WTC11 (cell line): Measurements from ENCODE around the gene CLVS2. TPM values are rescaled to one million over a fixed set of nuclear protein-coding genes. Genes with fewer than 3 reads are reported as not detected.

Experiments used
- ATAC-seq: fragments of 200-7000 bp; cut with Tn5 transposase; 2 replicates; pipeline ENCODE4 v1.10.0; 2021; ENCODE audit warnings: mild to moderate bottlenecking, moderate library complexity
- Bru-seq: library from RNA; stranded (reverse); fragments of 400-500 nt; gene quantifications from one replicate; lab custom pipeline; 2021; lab: Mats Ljungman, UMichigan
- CTCF ChIA-PET: fragments of 300-600 bp; sonication (Branson Sonifier 250); formaldehyde crosslinking; loops from one replicate; lab custom pipeline; 2021; ENCODE audit warnings: antibody characterized with exemption; lab: Charles Lee
- POLR2A ChIA-PET: fragments of 350-600 bp; sonication (Branson Sonifier 250); formaldehyde crosslinking; loops from one replicate; lab custom pipeline; 2021; ENCODE audit warnings: antibody characterized with exemption; lab: Charles Lee
- DNase-seq: peaks from one replicate; pipeline ENCODE4 v3.0.0; 2021; ENCODE audit warnings: low spot score
- H3K27ac Mint-ChIP-seq: 2 replicates; pipeline ENCODE4 v1.8.0; 2021; ENCODE audit warnings: mixed read lengths
- H3K27me3 Mint-ChIP-seq: 2 replicates; pipeline ENCODE4 v1.8.0; 2021; ENCODE audit warnings: low read depth, mild to moderate bottlenecking, moderate library complexity, mixed read lengths
- H3K36me3 Mint-ChIP-seq: 2 replicates; pipeline ENCODE4 v1.8.0; 2021; ENCODE audit warnings: mixed read lengths
- H3K4me1 Mint-ChIP-seq: 2 replicates; pipeline ENCODE4 v1.8.0; 2022; ENCODE audit warnings: mixed read lengths
- H3K4me3 Mint-ChIP-seq: 2 replicates; pipeline ENCODE4 v1.8.0; 2021; ENCODE audit warnings: mild to moderate bottlenecking, moderate library complexity, mixed read lengths
- H3K9me3 Mint-ChIP-seq: 2 replicates; pipeline ENCODE4 v1.8.0; 2021; ENCODE audit warnings: mixed read lengths
- GABPB1 ChIP-seq: sonication (generic); formaldehyde crosslinking; IDR thresholded peaks from 2 replicates; pipeline ENCODE4 v1.8.1; 2023; ENCODE audit warnings: mild to moderate bottlenecking, missing genetic modification reagents
- GRHL2 ChIP-seq: fragments of 250-450 bp; sonication (Bioruptor Pico); IDR thresholded peaks from 2 replicates; pipeline ENCODE4 v1.8.0; 2022; ENCODE audit warnings: mild to moderate bottlenecking, moderate library complexity; ENCODE audit not compliant: insufficient replicate concordance, severe bottlenecking
- GTF2I ChIP-seq: fragments of 250-450 bp; sonication (Bioruptor Pico); conservative IDR thresholded peaks from 2 replicates; pipeline ENCODE4 v1.4.0; 2021; ENCODE audit warnings: mild to moderate bottlenecking
- IRF2 ChIP-seq: sonication (generic); formaldehyde crosslinking; IDR thresholded peaks from 2 replicates; pipeline ENCODE4 v1.8.0; 2022; ENCODE audit warnings: low read depth, missing genetic modification reagents, borderline replicate concordance
- NFATC4 ChIP-seq: fragments of 250-450 bp; sonication (Bioruptor Pico); IDR thresholded peaks from 2 replicates; pipeline ENCODE4 v1.9.0; 2021; ENCODE audit warnings: mild to moderate bottlenecking
- SMAD3 ChIP-seq: sonication (generic); formaldehyde crosslinking; IDR thresholded peaks from 2 replicates; pipeline ENCODE4 v1.8.0; 2022; ENCODE audit warnings: missing genetic modification reagents, mild to moderate bottlenecking, borderline replicate concordance
- SOX15 ChIP-seq: fragments of 250-450 bp; sonication (Bioruptor Pico); IDR thresholded peaks from 2 replicates; pipeline ENCODE4 v1.9.0; 2021; ENCODE audit warnings: mild to moderate bottlenecking
- SP1 ChIP-seq: sonication (generic); formaldehyde crosslinking; conservative IDR thresholded peaks from 2 replicates; pipeline ENCODE4 v1.8.1; 2022; ENCODE audit warnings: missing genetic modification reagents
- ZNF232 ChIP-seq: sonication (generic); formaldehyde crosslinking; IDR thresholded peaks from 2 replicates; pipeline ENCODE4 v1.8.0; 2022; ENCODE audit warnings: mild to moderate bottlenecking, missing genetic modification reagents
- ZNF423 ChIP-seq: fragments of 250-450 bp; sonication (Bioruptor Pico); IDR thresholded peaks from 2 replicates; pipeline ENCODE4 v2.1.2; 2022; ENCODE audit warnings: mild to moderate bottlenecking, moderate library complexity
- long read RNA-seq, 3 experiments: library from RNA in 1 of 3; library from capped mRNA in 1 of 3; library from polyadenylated mRNA in 1 of 3; unstranded in 2 of 3; stranded (forward) in 1 of 3; transcript quantifications; one replicate each; pipeline ENCODE4 v2.0.0, GENCODE V29; 2021
- total RNA-seq: library from RNA; stranded (reverse); gene quantifications from 3 replicates; pipeline ENCODE4 v1.2.3, GENCODE V29; 2021
- TF ChIP-seq, protein P1 (sequence below): fragments of 250-450 bp; sonication (Bioruptor Pico); IDR thresholded peaks from 2 replicates; pipeline ENCODE4 v2.1.2; 2022; ENCODE audit warnings: mild to moderate bottlenecking, moderate library complexity
- TF ChIP-seq, protein P2 (sequence below): sonication (generic); formaldehyde crosslinking; IDR thresholded peaks from 2 replicates; pipeline ENCODE4 v1.8.0; 2023; ENCODE audit warnings: missing genetic modification reagents, mild to moderate bottlenecking, borderline replicate concordance
- TF ChIP-seq, protein P3 (sequence below): sonication (generic); formaldehyde crosslinking; IDR thresholded peaks from 2 replicates; pipeline ENCODE4 v1.8.0; 2023; ENCODE audit warnings: missing genetic modification reagents
- TF ChIP-seq, protein P4 (sequence below): sonication (generic); formaldehyde crosslinking; IDR thresholded peaks from 2 replicates; pipeline ENCODE4 v1.8.0; 2022; ENCODE audit warnings: mild to moderate bottlenecking, missing genetic modification reagents
- TF ChIP-seq, protein P5 (sequence below): sonication (generic); formaldehyde crosslinking; IDR thresholded peaks from 2 replicates; pipeline ENCODE4 v1.8.1; 2023; ENCODE audit warnings: mild to moderate bottlenecking, missing genetic modification reagents
- TF ChIP-seq, protein P6 (sequence below): sonication (generic); formaldehyde crosslinking; IDR thresholded peaks from 2 replicates; pipeline ENCODE4 v1.8.0; 2022; ENCODE audit warnings: missing genetic modification reagents
- TF ChIP-seq, protein P7 (sequence below): sonication (generic); formaldehyde crosslinking; IDR thresholded peaks from 2 replicates; pipeline ENCODE4 v1.8.1; 2023; ENCODE audit warnings: mild to moderate bottlenecking, moderate library complexity, missing genetic modification reagents

Gene CLVS2, protein sequence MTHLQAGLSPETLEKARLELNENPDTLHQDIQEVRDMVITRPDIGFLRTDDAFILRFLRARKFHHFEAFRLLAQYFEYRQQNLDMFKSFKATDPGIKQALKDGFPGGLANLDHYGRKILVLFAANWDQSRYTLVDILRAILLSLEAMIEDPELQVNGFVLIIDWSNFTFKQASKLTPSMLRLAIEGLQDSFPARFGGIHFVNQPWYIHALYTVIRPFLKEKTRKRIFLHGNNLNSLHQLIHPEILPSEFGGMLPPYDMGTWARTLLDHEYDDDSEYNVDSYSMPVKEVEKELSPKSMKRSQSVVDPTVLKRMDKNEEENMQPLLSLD
- 0.46 to 0.90 TPM (median 0.60 TPM) in 3 replicates for total RNA-seq
- Bru-seq, nascent RNA, result percentile 36 among the genes with signal in this experiment
- long read RNA-seq, experiment 1, full-length matches to known transcripts, result 2 of 2 reads
- long read RNA-seq, experiment 1, partial matches to known transcripts, result 0 of 2 reads
- long read RNA-seq, experiment 1, other reads (novel, unspliced or antisense), result 0 of 2 reads
- long read RNA-seq, experiment 2, full-length matches to known transcripts, result 1 of 1 reads
- long read RNA-seq, experiment 2, partial matches to known transcripts, result 0 of 1 reads
- long read RNA-seq, experiment 2, other reads (novel, unspliced or antisense), result 0 of 1 reads
- long read RNA-seq, experiment 3, result 0 reads

DNA sequence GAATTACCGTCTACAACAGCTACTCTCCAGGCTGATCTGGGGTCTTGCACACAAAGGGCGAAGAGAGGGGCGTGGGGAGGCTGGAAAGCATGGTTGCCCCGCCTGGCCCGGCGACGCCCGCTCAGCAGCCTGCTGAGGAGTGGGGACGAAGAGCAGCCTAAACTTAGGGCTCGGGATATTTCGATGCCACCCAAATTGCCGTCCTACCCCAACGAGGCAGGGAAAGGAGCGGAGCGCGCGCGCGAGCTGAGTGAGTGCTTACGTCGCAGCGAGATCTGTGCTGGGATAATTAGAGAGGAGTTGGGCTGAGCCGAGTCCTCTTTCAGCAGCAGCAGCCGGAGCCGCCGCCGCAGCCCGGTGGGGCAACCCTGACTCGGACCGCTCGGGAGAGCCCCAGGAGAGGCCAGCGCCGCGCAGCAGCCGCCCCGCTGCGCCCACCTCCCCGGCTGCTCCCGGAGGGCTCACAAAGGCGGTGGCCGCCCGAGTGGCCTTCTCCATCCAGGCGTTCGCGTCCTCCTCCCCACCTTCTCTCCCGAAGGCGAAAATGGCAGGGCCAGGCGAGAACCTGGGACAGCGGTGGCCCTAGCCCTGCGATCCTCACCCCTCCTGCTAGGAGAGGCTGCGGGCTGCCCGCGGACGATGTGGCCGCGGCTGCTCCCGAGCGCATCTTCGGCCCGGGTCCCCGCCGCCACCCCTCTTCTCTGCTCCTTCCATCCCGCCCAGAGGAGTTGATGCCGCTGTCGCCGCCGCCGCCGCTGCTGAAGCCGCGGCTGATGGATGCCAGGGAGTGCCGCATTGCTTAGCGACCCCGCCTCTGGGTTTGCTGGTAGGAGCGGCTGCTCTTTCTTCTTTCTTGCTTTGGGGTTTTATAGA is at the start of gene CLVS2:
TSS of gene CLVS2 (plus strand) at position 315 of the 873 bp plus-strand sequence. CDS start 1,543 bp downstream, outside the sequence.
- no peaks in the 10 kb centered on the region for H3K9me3 Mint-ChIP-seq
- TF ChIP-seq SMAD3 (CRISPR knock-in tag), result no peak
- no peak for TF ChIP-seq GRHL2 (CRISPR knock-in tag)
- no peak for TF ChIP-seq GABPB1 (CRISPR knock-in tag)
- TF ChIP-seq SP1 (CRISPR knock-in tag), result no peak
- TF ChIP-seq, protein P1, sequence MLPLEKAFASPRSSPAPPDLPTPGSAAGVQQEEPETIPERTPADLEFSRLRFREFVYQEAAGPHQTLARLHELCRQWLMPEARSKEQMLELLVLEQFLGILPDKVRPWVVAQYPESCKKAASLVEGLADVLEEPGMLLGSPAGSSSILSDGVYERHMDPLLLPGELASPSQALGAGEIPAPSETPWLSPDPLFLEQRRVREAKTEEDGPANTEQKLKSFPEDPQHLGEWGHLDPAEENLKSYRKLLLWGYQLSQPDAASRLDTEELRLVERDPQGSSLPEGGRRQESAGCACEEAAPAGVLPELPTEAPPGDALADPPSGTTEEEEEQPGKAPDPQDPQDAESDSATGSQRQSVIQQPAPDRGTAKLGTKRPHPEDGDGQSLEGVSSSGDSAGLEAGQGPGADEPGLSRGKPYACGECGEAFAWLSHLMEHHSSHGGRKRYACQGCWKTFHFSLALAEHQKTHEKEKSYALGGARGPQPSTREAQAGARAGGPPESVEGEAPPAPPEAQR (CRISPR knock-in tag), result no peak
- TF ChIP-seq, protein P2, sequence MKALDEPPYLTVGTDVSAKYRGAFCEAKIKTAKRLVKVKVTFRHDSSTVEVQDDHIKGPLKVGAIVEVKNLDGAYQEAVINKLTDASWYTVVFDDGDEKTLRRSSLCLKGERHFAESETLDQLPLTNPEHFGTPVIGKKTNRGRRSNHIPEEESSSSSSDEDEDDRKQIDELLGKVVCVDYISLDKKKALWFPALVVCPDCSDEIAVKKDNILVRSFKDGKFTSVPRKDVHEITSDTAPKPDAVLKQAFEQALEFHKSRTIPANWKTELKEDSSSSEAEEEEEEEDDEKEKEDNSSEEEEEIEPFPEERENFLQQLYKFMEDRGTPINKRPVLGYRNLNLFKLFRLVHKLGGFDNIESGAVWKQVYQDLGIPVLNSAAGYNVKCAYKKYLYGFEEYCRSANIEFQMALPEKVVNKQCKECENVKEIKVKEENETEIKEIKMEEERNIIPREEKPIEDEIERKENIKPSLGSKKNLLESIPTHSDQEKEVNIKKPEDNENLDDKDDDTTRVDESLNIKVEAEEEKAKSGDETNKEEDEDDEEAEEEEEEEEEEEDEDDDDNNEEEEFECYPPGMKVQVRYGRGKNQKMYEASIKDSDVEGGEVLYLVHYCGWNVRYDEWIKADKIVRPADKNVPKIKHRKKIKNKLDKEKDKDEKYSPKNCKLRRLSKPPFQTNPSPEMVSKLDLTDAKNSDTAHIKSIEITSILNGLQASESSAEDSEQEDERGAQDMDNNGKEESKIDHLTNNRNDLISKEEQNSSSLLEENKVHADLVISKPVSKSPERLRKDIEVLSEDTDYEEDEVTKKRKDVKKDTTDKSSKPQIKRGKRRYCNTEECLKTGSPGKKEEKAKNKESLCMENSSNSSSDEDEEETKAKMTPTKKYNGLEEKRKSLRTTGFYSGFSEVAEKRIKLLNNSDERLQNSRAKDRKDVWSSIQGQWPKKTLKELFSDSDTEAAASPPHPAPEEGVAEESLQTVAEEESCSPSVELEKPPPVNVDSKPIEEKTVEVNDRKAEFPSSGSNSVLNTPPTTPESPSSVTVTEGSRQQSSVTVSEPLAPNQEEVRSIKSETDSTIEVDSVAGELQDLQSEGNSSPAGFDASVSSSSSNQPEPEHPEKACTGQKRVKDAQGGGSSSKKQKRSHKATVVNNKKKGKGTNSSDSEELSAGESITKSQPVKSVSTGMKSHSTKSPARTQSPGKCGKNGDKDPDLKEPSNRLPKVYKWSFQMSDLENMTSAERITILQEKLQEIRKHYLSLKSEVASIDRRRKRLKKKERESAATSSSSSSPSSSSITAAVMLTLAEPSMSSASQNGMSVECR, result peak; percentile 62; the same call in 1 of the 2 replicates
- no peak for TF ChIP-seq SOX15 (CRISPR knock-in tag)
- no peak for TF ChIP-seq GTF2I
- TF ChIP-seq, protein P3, sequence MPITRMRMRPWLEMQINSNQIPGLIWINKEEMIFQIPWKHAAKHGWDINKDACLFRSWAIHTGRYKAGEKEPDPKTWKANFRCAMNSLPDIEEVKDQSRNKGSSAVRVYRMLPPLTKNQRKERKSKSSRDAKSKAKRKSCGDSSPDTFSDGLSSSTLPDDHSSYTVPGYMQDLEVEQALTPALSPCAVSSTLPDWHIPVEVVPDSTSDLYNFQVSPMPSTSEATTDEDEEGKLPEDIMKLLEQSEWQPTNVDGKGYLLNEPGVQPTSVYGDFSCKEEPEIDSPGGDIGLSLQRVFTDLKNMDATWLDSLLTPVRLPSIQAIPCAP (CRISPR knock-in tag), result 0 out of 2 replicates have a peak, but pooled peaks have one; percentile 3
- peak; percentile 70 for TF ChIP-seq ZNF423
- 0 out of 2 replicates have a peak, but pooled peaks have one; percentile 58 for TF ChIP-seq ZNF232 (CRISPR knock-in tag)
- TF ChIP-seq NFATC4 (CRISPR knock-in tag), result no peak
- TF ChIP-seq IRF2 (CRISPR knock-in tag), result no peak
- TF ChIP-seq, protein P4, sequence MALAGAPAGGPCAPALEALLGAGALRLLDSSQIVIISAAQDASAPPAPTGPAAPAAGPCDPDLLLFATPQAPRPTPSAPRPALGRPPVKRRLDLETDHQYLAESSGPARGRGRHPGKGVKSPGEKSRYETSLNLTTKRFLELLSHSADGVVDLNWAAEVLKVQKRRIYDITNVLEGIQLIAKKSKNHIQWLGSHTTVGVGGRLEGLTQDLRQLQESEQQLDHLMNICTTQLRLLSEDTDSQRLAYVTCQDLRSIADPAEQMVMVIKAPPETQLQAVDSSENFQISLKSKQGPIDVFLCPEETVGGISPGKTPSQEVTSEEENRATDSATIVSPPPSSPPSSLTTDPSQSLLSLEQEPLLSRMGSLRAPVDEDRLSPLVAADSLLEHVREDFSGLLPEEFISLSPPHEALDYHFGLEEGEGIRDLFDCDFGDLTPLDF (CRISPR knock-in tag), result no peak
- TF ChIP-seq, protein P5, sequence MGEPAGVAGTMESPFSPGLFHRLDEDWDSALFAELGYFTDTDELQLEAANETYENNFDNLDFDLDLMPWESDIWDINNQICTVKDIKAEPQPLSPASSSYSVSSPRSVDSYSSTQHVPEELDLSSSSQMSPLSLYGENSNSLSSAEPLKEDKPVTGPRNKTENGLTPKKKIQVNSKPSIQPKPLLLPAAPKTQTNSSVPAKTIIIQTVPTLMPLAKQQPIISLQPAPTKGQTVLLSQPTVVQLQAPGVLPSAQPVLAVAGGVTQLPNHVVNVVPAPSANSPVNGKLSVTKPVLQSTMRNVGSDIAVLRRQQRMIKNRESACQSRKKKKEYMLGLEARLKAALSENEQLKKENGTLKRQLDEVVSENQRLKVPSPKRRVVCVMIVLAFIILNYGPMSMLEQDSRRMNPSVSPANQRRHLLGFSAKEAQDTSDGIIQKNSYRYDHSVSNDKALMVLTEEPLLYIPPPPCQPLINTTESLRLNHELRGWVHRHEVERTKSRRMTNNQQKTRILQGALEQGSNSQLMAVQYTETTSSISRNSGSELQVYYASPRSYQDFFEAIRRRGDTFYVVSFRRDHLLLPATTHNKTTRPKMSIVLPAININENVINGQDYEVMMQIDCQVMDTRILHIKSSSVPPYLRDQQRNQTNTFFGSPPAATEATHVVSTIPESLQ (CRISPR knock-in tag), result no peak
- TF ChIP-seq, protein P6, sequence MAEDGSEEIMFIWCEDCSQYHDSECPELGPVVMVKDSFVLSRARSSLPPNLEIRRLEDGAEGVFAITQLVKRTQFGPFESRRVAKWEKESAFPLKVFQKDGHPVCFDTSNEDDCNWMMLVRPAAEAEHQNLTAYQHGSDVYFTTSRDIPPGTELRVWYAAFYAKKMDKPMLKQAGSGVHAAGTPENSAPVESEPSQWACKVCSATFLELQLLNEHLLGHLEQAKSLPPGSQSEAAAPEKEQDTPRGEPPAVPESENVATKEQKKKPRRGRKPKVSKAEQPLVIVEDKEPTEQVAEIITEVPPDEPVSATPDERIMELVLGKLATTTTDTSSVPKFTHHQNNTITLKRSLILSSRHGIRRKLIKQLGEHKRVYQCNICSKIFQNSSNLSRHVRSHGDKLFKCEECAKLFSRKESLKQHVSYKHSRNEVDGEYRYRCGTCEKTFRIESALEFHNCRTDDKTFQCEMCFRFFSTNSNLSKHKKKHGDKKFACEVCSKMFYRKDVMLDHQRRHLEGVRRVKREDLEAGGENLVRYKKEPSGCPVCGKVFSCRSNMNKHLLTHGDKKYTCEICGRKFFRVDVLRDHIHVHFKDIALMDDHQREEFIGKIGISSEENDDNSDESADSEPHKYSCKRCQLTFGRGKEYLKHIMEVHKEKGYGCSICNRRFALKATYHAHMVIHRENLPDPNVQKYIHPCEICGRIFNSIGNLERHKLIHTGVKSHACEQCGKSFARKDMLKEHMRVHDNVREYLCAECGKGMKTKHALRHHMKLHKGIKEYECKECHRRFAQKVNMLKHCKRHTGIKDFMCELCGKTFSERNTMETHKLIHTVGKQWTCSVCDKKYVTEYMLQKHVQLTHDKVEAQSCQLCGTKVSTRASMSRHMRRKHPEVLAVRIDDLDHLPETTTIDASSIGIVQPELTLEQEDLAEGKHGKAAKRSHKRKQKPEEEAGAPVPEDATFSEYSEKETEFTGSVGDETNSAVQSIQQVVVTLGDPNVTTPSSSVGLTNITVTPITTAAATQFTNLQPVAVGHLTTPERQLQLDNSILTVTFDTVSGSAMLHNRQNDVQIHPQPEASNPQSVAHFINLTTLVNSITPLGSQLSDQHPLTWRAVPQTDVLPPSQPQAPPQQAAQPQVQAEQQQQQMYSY (CRISPR knock-in tag), result no peak
- TF ChIP-seq, protein P7, sequence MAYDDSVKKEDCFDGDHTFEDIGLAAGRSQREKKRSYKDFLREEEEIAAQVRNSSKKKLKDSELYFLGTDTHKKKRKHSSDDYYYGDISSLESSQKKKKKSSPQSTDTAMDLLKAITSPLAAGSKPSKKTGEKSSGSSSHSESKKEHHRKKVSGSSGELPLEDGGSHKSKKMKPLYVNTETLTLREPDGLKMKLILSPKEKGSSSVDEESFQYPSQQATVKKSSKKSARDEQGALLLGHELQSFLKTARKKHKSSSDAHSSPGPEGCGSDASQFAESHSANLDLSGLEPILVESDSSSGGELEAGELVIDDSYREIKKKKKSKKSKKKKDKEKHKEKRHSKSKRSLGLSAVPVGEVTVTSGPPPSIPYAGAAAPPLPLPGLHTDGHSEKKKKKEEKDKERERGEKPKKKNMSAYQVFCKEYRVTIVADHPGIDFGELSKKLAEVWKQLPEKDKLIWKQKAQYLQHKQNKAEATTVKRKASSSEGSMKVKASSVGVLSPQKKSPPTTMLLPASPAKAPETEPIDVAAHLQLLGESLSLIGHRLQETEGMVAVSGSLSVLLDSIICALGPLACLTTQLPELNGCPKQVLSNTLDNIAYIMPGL (CRISPR knock-in tag), result peak; percentile 55; the same call in 1 of the 2 replicates

More for the DNA sequence above, at the start of gene CLVS2:
- peaks cover 14% of the 10 kb centered on the region for H3K4me1 Mint-ChIP-seq
- H3K27ac Mint-ChIP-seq, result no peak within 1 kb of the TSS
- ChIA-PET CTCF (interaction anchor here (1.6 kb wide), 1 partner anchor 127 kb away, joined by 4 read pairs; no protein-coding TSS in a partner anchor), POLR2A (no interaction called here)
- DNase-seq (peak; percentile 66), ATAC-seq (peak; percentile 86)
- no peaks in the 10 kb centered on the region for H3K36me3 Mint-ChIP-seq
- peaks cover 70% of the 10 kb centered on the region for H3K27me3 Mint-ChIP-seq
- peak within 1 kb of the TSS; percentile 84 for H3K4me3 Mint-ChIP-seq
